Stimulated activated CD4-positive, alpha-beta T cell treated with anti-CD3 and anti-CD28 coated beads, TNF-alpha, amount 100 ng/mL, for 24 hours (primary cell): Measurements from ENCODE around the gene VPREB1.
"Not testable (repeated sequence)": the region's sequence is repeated elsewhere in the genome, so short reads cannot be mapped to it uniquely, and the experiment has no call there.

Source experiments
- DNase-seq, 3 experiments: peaks; one replicate each; pipeline ENCODE4 v3.0.0-alpha.2; 2020; ENCODE audit warnings: low read depth in 3 of 3

VPREB1 gene

GRCh38 chr22:22245935-22246525 lies 1.4 kb downstream of the VPREB1 start:
- no peak for DNase-seq

GRCh38 chr22:22246706-22247105 lies 2.1 kb downstream of the VPREB1 start:
- DNase-seq: no peak

GRCh38 chr22:22248878-22249277 lies 4.3 kb downstream of the VPREB1 start:
- no peak for DNase-seq

- not testable (repeated sequence) for DNase-seq
These were observed 6.1 kb downstream of the VPREB1 start for GRCh38 chr22:22250651-22251050.

- DNase-seq: not testable (repeated sequence)
These were observed 11.5 kb downstream of the VPREB1 start for GRCh38 chr22:22256133-22256532.

- not testable (repeated sequence) for DNase-seq
These were observed 14.2 kb downstream of the VPREB1 start for GRCh38 chr22:22258597-22259415.

- not testable (repeated sequence) for DNase-seq
These were observed 15.6 kb downstream of the VPREB1 start for GRCh38 chr22:22260169-22260568.

GRCh38 chr22:22260586-22260985 lies 16.0 kb downstream of the VPREB1 start:
- not testable (repeated sequence) for DNase-seq

GRCh38 chr22:22262332-22263074 lies 17.9 kb downstream of the VPREB1 start:
- DNase-seq: not testable (repeated sequence)

GRCh38 chr22:22263823-22264222 lies 19.2 kb downstream of the VPREB1 start:
- not testable (repeated sequence) for DNase-seq

- not testable (repeated sequence) for DNase-seq
These were observed 25.6 kb downstream of the VPREB1 start for GRCh38 chr22:22270036-22270676.

- DNase-seq: not testable (repeated sequence)
These were observed 32.8 kb downstream of the VPREB1 start for GRCh38 chr22:22277423-22277822.

- not testable (repeated sequence) for DNase-seq
These were observed 40.6 kb downstream of the VPREB1 start for GRCh38 chr22:22284962-22285756.

GRCh38 chr22:22286390-22287105 lies 42.0 kb downstream of the VPREB1 start:
- DNase-seq: not testable (repeated sequence)

GRCh38 chr22:22287106-22287626 lies 42.6 kb downstream of the VPREB1 start:
- DNase-seq: not testable (repeated sequence)

GRCh38 chr22:22289666-22290065 lies 45.1 kb downstream of the VPREB1 start:
- DNase-seq: not testable (repeated sequence)

GRCh38 chr22:22291129-22291806 lies 46.7 kb downstream of the VPREB1 start:
- not testable (repeated sequence) for DNase-seq

GRCh38 chr22:22292656-22293055 lies 48.1 kb downstream of the VPREB1 start:
- DNase-seq: not testable (repeated sequence)

GRCh38 chr22:22293436-22293835 lies 48.9 kb downstream of the VPREB1 start:
- DNase-seq: not testable (repeated sequence)
